Neural cell (in vitro differentiated cells): Measurements from ENCODE around the gene GIT2. TPM values are rescaled to one million over a fixed set of nuclear protein-coding genes. Genes with fewer than 3 reads are reported as not detected.

Experiments
- H2AFZ ChIP-seq: fragments of 200-600, 300-800 bp; sonication (generic), shearing (Covaris generic); 2 replicates; pipeline ENCODE4 v1.6.0; 2014; ENCODE audit warnings: low read depth, mild to moderate bottlenecking, antibody characterized with exemption, low read length, moderate library complexity
- H3F3A ChIP-seq: fragments of 200-600 bp; shearing (Covaris generic); 2 replicates; pipeline ENCODE4 v1.6.1; 2016; ENCODE audit warnings: mild to moderate bottlenecking, moderate library complexity, mixed read lengths, antibody characterized with exemption, low read length; ENCODE audit not compliant: insufficient read depth, poor library complexity, severe bottlenecking
- H3K27ac ChIP-seq: fragments of 200-600, 300-800 bp; sonication (generic), shearing (Covaris generic); 2 replicates; pipeline ENCODE4 v1.5.1; 2014; ENCODE audit warnings: mild to moderate bottlenecking, low read length, moderate library complexity
- H3K27me3 ChIP-seq: fragments of 300-800, 200-600 bp; sonication (generic), shearing (Covaris generic); 2 replicates; pipeline ENCODE4 v1.6.0; 2014; ENCODE audit warnings: mild to moderate bottlenecking, low read depth, low read length, moderate library complexity; ENCODE audit not compliant: insufficient read depth
- H3K36me3 ChIP-seq: fragments of 300-800, 200-600 bp; sonication (generic), shearing (Covaris generic); 2 replicates; pipeline ENCODE4 v1.5.1; 2014; ENCODE audit warnings: mild to moderate bottlenecking, antibody characterized with exemption, low read length, moderate library complexity; ENCODE audit not compliant: insufficient read depth
- H3K4me2 ChIP-seq: fragments of 300-800, 200-600 bp; sonication (generic), shearing (Covaris generic); 2 replicates; pipeline ENCODE4 v1.6.0; 2014; ENCODE audit warnings: mild to moderate bottlenecking, low read length
- H3K4me3 ChIP-seq: fragments of 300-800, 200-600 bp; sonication (generic), shearing (Covaris generic); 2 replicates; pipeline ENCODE4 v1.5.1; 2014; ENCODE audit warnings: mild to moderate bottlenecking, low read length, moderate library complexity
- H3K79me2 ChIP-seq: fragments of 200-600 bp; shearing (Covaris generic); replicated peaks from 2 replicates; pipeline ENCODE4 v1.6.0; 2014; ENCODE audit warnings: mild to moderate bottlenecking, low read length, moderate library complexity; ENCODE audit not compliant: insufficient read depth
- H3K9ac ChIP-seq: fragments of 300-800, 200-600 bp; sonication (generic), shearing (Covaris generic); 2 replicates; pipeline ENCODE4 v1.6.1; 2016; ENCODE audit warnings: mild to moderate bottlenecking, low read length, mixed read lengths
- H3K9me2 ChIP-seq: fragments of 200-600 bp; shearing (Covaris generic); 2 replicates; pipeline ENCODE4 v1.6.1; 2016; ENCODE audit warnings: mild to moderate bottlenecking, low read length, mixed read lengths; ENCODE audit not compliant: insufficient read depth
- H3K9me3 ChIP-seq: fragments of 200-600, 300-800 bp; sonication (generic), shearing (Covaris generic); 2 replicates; pipeline ENCODE4 v1.6.1; 2016; ENCODE audit warnings: mild to moderate bottlenecking, mixed run types, low read length, moderate library complexity, mixed read lengths
- H4K20me1 ChIP-seq: fragments of 200-600 bp; shearing (Covaris generic); 2 replicates; pipeline ENCODE4 v1.6.1; 2016; ENCODE audit warnings: mild to moderate bottlenecking, mixed run types; ENCODE audit not compliant: insufficient read depth
- CTCF ChIP-seq: fragments of 450-650 bp; IDR thresholded peaks from 2 replicates; pipeline ENCODE4 v1.5.1; 2014; ENCODE audit warnings: antibody characterized with exemption, mild to moderate bottlenecking, moderate library complexity; ENCODE audit not compliant: poor library complexity, severe bottlenecking
- EP300 ChIP-seq: fragments of 450-650 bp; conservative IDR thresholded peaks from 2 replicates; pipeline ENCODE4 v1.6.1; 2014; ENCODE audit warnings: antibody characterized with exemption, mild to moderate bottlenecking, moderate library complexity; ENCODE audit not compliant: poor library complexity, severe bottlenecking
- EZH2 ChIP-seq: fragments of 200-600, 300-800 bp; shearing (Covaris generic), sonication (generic); IDR thresholded peaks from 2 replicates; pipeline ENCODE4 v1.6.1; 2014; ENCODE audit warnings: antibody characterized with exemption, low read length, borderline replicate concordance, mild to moderate bottlenecking; ENCODE audit not compliant: insufficient read depth, poor library complexity, severe bottlenecking
- MXI1 ChIP-seq: fragments of 450-650 bp; conservative IDR thresholded peaks from 2 replicates; pipeline ENCODE4 v1.6.1; 2014; ENCODE audit warnings: antibody characterized with exemption, mild to moderate bottlenecking; ENCODE audit not compliant: poor library complexity, severe bottlenecking
- POLR2AphosphoS5 ChIP-seq: IDR thresholded peaks from 2 replicates; pipeline ENCODE4 v1.6.1; 2012
- RAD21 ChIP-seq: fragments of 450-650 bp; conservative IDR thresholded peaks from 2 replicates; pipeline ENCODE4 v1.6.1; 2014; ENCODE audit warnings: antibody characterized with exemption, mild to moderate bottlenecking, moderate library complexity
- SMC3 ChIP-seq: fragments of 450-650 bp; conservative IDR thresholded peaks from 2 replicates; pipeline ENCODE4 v1.6.1; 2014; ENCODE audit warnings: antibody characterized with exemption, mild to moderate bottlenecking, moderate library complexity; ENCODE audit not compliant: poor library complexity
- TAF1 ChIP-seq: IDR thresholded peaks from 2 replicates; pipeline ENCODE4 v1.6.1; 2012; ENCODE audit warnings: low read depth
- polyA plus RNA-seq: library from polyadenylated mRNA; depleted of rRNA; stranded (reverse); fragments of >200 nt; gene quantifications from 2 replicates; pipeline ENCODE4 v1.2.3, GENCODE V29; 2014
- TF ChIP-seq, protein P1 (sequence below): IDR thresholded peaks from 2 replicates; pipeline ENCODE4 v1.6.1; 2012; ENCODE audit warnings: borderline replicate concordance

GIT2 gene
- polyA plus RNA-seq, 1 donor from 2014 or later = 14.2 TPM

DNA sequence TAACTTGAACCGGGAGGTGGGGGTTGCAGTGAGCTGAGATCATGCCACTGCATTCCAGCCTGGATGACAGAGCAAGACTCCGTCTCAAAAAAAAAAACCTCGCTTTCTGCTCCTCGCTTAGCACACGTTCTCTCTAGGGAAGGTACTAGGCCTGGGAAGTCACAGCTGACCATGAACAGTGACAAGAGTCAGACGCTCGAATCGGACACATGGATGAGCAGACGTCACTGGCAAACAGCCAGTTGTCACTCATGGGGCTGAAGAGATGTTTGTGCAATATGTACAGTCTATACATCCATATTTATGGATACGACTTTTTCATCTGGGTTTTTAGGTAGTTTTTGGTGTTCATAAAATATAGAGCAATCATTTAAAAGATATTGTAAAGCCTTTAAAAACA is 76.7 kb downstream of the GIT2 start:
- H3K79me2 ChIP-seq = no peaks in the 10 kb centered on the region
- no peaks in the 10 kb centered on the region for H3F3A ChIP-seq
- no peak overlapping the region for H3K27ac ChIP-seq
- no peaks in the 10 kb centered on the region for H4K20me1 ChIP-seq
- no peak overlapping the region for H3K9ac ChIP-seq
- H2AFZ ChIP-seq = no peak overlapping the region
- H3K9me3 ChIP-seq = no peaks in the 10 kb centered on the region
- H3K36me3 ChIP-seq = peaks cover 5% of the 10 kb centered on the region
- H3K4me2 ChIP-seq = no peak overlapping the region
- no peaks in the 10 kb centered on the region for H3K9me2 ChIP-seq
- no peaks in the 10 kb centered on the region for H3K27me3 ChIP-seq
- no peak overlapping the region for H3K4me3 ChIP-seq
- no peak for TF ChIP-seq SMC3
- TF ChIP-seq CTCF = no peak
- TF ChIP-seq, protein P1, sequence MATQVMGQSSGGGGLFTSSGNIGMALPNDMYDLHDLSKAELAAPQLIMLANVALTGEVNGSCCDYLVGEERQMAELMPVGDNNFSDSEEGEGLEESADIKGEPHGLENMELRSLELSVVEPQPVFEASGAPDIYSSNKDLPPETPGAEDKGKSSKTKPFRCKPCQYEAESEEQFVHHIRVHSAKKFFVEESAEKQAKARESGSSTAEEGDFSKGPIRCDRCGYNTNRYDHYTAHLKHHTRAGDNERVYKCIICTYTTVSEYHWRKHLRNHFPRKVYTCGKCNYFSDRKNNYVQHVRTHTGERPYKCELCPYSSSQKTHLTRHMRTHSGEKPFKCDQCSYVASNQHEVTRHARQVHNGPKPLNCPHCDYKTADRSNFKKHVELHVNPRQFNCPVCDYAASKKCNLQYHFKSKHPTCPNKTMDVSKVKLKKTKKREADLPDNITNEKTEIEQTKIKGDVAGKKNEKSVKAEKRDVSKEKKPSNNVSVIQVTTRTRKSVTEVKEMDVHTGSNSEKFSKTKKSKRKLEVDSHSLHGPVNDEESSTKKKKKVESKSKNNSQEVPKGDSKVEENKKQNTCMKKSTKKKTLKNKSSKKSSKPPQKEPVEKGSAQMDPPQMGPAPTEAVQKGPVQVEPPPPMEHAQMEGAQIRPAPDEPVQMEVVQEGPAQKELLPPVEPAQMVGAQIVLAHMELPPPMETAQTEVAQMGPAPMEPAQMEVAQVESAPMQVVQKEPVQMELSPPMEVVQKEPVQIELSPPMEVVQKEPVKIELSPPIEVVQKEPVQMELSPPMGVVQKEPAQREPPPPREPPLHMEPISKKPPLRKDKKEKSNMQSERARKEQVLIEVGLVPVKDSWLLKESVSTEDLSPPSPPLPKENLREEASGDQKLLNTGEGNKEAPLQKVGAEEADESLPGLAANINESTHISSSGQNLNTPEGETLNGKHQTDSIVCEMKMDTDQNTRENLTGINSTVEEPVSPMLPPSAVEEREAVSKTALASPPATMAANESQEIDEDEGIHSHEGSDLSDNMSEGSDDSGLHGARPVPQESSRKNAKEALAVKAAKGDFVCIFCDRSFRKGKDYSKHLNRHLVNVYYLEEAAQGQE = no peak
- TF ChIP-seq POLR2AphosphoS5 = no peak
- no peak for TF ChIP-seq MXI1
- TF ChIP-seq EZH2 = no peak
- TF ChIP-seq TAF1 = no peak
- no peak for TF ChIP-seq EP300
- TF ChIP-seq RAD21 = no peak

- Histone ChIP-seq H3K9me3 (no peaks in the 10 kb centered on the region), H3K9ac (no peak overlapping the region), H3F3A (no peaks in the 10 kb centered on the region), H3K36me3 (peaks cover 5% of the 10 kb centered on the region), H2AFZ (no peak overlapping the region), H3K4me3 (no peak overlapping the region), H3K27me3 (no peaks in the 10 kb centered on the region), H3K79me2 (no peaks in the 10 kb centered on the region), H3K27ac (no peak overlapping the region), H3K4me2 (no peak overlapping the region), H4K20me1 (no peaks in the 10 kb centered on the region), H3K9me2 (no peaks in the 10 kb centered on the region)
- TF ChIP-seq CTCF = no peak
- no peak for TF ChIP-seq SMC3
- TF ChIP-seq RAD21 = no peak
- TF ChIP-seq EZH2 = no peak
- TF ChIP-seq TAF1 = no peak
- TF ChIP-seq, protein P1 = no peak
- no peak for TF ChIP-seq POLR2AphosphoS5
- no peak for TF ChIP-seq EP300
- no peak for TF ChIP-seq MXI1
These were observed 80.1 kb downstream of the GIT2 start for GRCh38 chr12:109916045-109916444.
